ENCODE data around the gene NEDD4L. TPM values are rescaled to one million over a fixed set of nuclear protein-coding genes. Genes with fewer than 3 reads are reported as not detected.

Gene NEDD4L
- total RNA-seq, 1 donor, result 31.5 TPM

DNA sequence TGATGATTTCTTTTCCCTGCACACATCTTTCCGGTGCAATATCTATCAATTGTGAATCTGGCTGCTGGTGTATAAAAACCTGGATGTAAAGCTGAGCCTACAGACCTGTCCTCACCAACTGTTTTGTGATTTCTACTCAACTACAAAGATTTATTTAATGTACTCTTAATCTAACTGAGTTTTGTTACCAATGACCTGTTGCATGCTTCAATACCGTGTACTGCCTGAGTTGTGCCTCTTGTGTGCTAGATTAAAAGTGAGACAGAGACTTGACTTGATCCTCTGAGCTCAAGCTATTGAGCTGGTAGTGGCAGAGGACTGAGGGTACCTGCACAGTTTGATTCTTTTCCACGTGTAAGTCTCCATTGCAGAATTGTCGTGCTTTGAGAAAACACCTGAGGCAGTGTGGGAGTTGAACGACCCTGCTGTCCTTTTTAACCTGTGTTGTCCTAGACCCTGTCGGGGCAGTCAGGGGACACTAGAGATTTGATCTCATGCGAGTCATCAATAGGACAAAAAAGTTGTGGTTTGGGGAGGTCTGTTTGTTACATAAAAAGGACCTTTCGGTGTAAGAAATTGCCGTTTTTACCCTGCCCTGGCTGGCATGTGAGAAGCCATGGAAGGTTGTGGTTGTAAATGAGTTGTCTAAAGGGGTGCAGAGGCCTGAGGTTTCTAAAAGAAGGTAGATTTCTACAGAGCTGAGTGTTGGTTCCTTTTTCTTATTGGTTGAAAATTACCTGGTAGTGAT, 353.5 kb downstream of the NEDD4L start:
- TF ChIP-seq, protein P1, sequence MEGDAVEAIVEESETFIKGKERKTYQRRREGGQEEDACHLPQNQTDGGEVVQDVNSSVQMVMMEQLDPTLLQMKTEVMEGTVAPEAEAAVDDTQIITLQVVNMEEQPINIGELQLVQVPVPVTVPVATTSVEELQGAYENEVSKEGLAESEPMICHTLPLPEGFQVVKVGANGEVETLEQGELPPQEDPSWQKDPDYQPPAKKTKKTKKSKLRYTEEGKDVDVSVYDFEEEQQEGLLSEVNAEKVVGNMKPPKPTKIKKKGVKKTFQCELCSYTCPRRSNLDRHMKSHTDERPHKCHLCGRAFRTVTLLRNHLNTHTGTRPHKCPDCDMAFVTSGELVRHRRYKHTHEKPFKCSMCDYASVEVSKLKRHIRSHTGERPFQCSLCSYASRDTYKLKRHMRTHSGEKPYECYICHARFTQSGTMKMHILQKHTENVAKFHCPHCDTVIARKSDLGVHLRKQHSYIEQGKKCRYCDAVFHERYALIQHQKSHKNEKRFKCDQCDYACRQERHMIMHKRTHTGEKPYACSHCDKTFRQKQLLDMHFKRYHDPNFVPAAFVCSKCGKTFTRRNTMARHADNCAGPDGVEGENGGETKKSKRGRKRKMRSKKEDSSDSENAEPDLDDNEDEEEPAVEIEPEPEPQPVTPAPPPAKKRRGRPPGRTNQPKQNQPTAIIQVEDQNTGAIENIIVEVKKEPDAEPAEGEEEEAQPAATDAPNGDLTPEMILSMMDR (IDR thresholded peaks at IDR 0.05; ENCODE audit: insufficient read depth, low read depth, low read length), result no peak
- H3K4me3 ChIP-seq (ENCODE audit: low read depth, low read length), result no peak overlapping the region
- DNase-seq (ENCODE audit: low read depth), result no peak

GRCh38 chr18:58398648-58399398, 354.8 kb downstream of the NEDD4L start:
- no peak for DNase-seq (ENCODE audit: low read depth)
- no peak overlapping the region for H3K4me3 ChIP-seq (ENCODE audit: low read depth, low read length)
- TF ChIP-seq, protein P1 (IDR thresholded peaks at IDR 0.05; ENCODE audit: insufficient read depth, low read depth, low read length), result no peak

DNA sequence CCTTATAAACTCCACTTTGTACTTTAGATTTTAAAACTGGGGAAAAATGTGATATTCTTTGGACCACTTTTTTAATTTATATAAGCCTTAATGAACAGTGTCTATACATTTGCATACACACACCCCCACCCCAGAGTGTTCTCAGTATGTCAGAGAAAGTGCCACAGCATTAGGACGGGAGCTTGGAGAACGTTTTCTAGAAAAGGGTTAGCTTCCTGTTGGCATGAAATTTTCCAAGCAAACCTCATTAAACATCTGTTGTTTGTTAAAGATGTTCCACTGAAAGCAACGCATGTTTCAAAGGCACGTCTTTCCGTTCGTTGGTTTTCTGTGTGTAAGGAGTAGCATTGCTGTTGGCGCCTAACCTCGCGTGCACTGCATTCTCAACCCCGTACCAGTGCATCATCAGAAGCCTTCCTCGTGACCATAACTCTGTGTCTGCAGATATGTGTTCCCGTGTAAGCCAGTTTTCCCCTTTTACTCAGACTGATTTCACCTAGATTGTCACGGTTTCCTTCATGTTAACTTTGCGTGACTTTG, 356.4 kb downstream of the NEDD4L start:
- TF ChIP-seq, protein P1 (IDR thresholded peaks at IDR 0.05; ENCODE audit: insufficient read depth, low read depth, low read length), result no peak
- no peak overlapping the region for H3K4me3 ChIP-seq (ENCODE audit: low read depth, low read length)
- peak; percentile 55 for DNase-seq (ENCODE audit: low read depth)

DNA sequence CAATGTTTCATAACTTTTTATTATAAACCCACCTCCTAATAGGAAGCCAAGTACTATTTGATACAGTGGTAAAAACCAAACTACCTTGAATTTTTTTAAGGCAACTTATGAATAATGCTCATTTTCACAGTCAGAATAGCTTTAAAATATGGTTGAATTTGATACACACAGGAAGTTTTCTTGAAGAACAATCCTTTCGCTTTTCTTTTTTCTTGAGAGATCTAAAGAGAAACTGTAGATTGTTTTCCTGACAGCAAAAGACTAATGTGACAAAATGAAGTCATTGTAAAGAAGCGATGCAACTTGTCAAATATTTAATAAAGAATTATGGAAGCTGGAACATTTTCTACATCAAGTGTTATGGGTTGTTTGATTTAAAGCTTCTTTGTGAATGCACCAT, 357.2 kb downstream of the NEDD4L start:
- TF ChIP-seq, protein P1 (IDR thresholded peaks at IDR 0.05; ENCODE audit: insufficient read depth, low read depth, low read length), result no peak
- DNase-seq (ENCODE audit: low read depth), result no peak
- no peak overlapping the region for H3K4me3 ChIP-seq (ENCODE audit: low read depth, low read length)

- H3K4me3 ChIP-seq (ENCODE audit: low read depth, low read length), result no peak overlapping the region
- DNase-seq (ENCODE audit: low read depth), result peak; percentile 42
- TF ChIP-seq, protein P1 (IDR thresholded peaks at IDR 0.05; ENCODE audit: insufficient read depth, low read depth, low read length), result no peak
Observed at GRCh38 chr18:58402247-58402646, 358.2 kb downstream of the NEDD4L start.

- DNase-seq (ENCODE audit: low read depth), result no peak
- H3K4me3 ChIP-seq (ENCODE audit: low read depth, low read length), result no peak overlapping the region
- TF ChIP-seq, protein P1 (IDR thresholded peaks at IDR 0.05; ENCODE audit: insufficient read depth, low read depth, low read length), result no peak
Observed at GRCh38 chr18:58402951-58403702, 359.1 kb downstream of the NEDD4L start.

Data from fibroblast of villous mesenchyme (primary cell).